NCI-H1417 (cell line): ENCODE data around the gene HMOX1.

Experiments
- DNase-seq, 3 experiments: peaks; one replicate each; lab custom pipeline; 2025; lab: John Stamatoyannopoulos, UW

The HMOX1 gene

GRCh38 chr22:35380537-35381423 is at the start of gene HMOX1:
HMOX1 (plus strand) TSS chr22:35381096; CDS start chr22:35381174, 78 bp downstream.
- peak; percentile 48 to 66 (median 56) for DNase-seq

GRCh38 chr22:35332278-35332677 is 48.6 kb upstream of the HMOX1 start:
- DNase-seq: no peak

- no peak for DNase-seq
Observed at GRCh38 chr22:35333220-35333619, 47.7 kb upstream of the HMOX1 start.

GRCh38 chr22:35334004-35334403 is 46.9 kb upstream of the HMOX1 start:
- no peak for DNase-seq

GRCh38 chr22:35335468-35335867 is 45.4 kb upstream of the HMOX1 start:
- DNase-seq: no peak

DNA sequence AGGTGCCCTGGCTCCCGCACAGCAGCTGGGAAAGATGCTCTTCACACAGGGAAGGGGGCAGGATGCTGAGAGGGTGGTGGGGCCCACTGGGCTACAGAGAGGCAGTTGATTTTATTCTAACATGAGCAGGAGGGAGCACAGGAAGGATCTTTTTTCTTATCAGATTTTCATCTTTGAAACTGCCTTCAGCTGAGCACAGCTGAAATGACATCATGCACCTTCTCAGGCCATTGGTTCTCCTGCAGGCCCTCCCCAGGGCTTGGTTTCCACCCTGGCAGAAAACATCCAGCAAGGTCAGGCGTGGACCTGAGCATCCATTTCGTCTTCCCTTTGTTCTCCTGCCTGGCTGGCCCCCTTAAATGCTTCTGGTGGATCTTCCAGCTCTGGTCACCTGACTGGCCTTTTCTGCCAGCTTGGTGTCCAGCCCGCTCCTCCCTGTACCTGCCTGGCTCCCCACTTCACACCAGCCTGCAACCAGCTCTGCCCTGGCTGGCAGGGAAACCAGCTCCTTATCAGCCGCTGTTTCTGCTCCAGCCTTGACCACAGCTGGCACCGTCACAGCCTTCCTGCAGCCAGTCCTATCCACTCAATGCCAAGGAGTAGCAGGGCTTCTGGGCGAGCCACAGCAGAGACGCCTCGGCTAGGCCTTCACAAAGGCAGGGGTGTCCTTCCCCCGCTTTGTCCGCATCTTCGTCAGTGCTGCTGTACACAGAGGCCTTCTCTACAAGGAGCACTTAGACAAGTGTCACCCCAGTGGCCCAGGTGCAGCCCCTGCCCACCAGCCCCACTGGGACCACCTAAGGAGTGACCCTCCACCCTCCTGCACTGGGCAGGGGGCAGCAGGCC is 44.7 kb upstream of the HMOX1 start:
- DNase-seq: no peak

DNA sequence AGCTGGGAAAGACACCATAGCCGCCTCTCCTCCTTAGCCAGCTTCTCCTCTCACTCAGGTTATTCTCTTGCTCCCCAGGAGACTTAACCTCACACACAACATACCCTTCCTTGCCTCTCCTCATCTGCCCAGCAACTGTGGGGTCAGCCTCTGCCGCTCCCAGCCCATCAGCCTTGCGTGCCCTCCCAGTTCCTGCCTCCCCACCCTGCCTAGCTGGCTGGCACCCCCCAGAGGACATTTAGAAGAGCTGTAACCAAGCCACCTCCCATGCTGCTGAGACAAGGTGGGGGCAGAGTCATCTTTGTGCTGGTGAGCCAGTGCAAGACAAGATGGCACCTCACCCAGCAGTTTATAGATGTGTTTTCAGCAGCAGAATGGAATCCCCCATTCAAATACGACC is 43.0 kb upstream of the HMOX1 start:
- no peak for DNase-seq

DNA sequence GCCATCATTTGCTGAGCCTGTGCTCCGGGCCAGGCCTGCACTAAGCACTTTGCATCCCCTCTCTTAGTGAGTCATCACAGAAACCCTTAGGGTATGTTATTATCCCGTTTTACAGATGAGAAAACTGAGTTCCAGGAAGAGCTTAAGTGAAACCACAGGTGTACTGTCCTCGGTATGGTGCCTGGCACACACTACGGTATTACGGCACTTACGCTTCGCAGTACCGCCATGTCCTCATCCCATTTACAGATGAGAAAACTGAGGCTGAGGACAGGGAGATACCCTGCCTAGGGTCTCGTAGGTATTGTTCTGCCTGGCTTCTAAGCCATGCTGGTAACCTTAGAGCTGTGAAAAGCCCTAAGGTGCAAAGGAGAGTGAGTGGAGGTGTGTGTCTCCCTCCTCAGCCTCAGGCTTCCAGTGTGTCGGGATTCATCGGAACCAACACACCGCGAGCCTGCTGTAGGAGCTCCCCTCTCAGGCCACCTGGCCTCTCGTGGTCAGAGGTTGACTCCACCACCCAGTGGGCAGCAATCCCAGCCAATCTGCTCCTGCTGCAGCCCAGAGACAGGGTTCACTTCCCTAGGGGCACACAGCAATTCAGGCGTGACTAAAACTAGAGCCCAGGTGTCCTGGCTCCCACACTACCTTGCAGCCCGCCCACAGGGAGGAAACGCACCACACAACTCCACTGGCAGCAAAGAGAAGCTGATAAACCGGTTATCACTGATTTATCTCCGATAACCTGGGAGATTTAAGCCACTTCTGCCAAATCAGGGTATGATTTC is 39.6 kb upstream of the HMOX1 start:
- DNase-seq: no peak

GRCh38 chr22:35342390-35342789 is 38.5 kb upstream of the HMOX1 start:
- no peak for DNase-seq

DNA sequence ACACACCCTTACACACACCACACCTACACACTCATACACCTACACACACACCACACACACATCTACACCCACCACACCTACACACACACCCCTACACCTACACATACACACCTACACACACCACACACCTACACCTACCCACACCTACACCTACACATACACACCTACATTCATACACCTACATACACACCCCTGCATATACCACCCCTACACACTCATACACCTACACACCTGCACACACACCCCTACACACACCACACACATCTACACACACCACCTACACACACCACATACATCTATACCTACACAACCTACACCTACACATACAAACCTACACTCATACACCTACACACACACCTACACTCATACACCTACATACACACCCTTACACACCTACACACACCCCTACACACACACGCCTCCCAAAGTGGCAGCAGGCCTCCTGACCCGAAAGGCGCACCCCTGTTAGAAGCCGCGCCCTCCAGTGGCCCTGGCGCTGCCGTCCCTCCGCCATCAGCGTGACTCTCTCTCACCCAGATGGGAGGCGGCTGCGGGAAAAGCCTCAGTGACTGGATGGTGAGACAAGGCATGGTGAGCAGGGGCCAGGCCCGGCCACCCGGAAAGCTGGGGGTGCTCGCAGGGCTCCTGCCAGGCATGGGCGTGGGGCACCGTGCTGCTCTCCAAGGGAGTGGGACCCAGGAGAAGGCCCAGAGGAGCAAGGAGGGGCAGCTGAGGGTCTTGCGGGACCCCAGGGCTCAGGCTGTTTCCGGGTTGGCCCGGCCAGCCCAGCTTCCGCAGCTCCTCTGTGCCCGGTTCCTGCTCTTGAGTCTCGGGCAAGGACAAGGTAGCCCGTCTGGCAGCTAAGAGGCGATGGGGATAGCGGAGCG is 37.0 kb upstream of the HMOX1 start:
- DNase-seq: no peak

- DNase-seq: no peak
Observed at GRCh38 chr22:35344956-35345690, 35.8 kb upstream of the HMOX1 start.

DNA sequence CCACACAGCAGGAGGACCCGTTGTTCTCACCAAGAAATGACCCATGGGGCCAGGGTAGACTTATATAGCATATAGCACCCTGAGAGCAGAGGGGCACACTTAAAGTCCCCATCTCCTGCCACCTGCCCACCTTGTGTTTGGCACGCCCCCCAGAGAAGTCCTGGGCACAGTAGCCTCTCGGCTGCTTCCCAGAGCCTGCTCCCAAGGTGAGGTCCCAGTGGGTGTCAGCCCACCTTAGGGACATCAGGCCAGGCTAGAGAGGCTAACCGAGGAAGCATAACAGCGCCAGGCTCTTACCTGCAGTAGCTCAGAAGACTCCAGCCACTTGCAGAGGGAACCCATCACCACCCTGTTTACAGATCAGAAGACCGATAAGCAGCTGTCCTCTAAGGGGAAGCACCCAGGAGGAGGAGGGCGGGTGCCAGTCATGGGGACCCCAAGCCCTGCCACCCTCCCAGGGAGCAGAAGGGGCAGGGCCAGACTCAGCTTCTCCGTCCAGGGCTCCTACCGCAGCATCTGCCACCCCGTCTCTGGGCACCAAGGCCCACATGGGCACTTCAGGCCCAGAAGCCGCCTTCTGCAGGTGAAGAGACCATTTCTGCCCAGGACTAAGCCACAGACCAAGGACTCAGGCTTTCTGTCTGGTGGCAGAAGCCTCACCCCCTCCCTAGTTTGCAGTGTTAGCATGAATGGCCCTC is 34.9 kb upstream of the HMOX1 start:
- DNase-seq: no peak

- DNase-seq: no peak
Observed at GRCh38 chr22:35346596-35347220, 34.2 kb upstream of the HMOX1 start.

DNA sequence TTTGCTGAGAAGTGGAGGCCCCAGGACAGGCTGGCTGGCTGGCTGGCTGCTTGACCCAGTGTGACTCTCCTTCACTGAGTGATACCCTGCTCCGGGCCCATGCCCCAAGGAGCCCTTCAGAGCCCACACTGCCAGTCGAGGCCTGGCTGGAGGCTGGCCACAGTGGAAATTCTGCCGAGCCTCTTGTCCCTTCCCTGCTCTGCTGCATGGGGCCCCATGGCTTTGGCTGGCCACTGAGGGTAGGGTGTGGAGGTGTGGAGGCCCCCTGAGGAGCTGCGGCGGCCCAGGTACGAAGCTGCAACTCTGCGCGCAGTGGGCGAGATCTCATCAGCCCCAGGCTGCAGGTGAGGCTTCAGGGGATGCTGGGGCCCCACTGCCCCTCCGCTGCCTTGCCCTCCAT is 33.4 kb upstream of the HMOX1 start:
- DNase-seq: no peak

DNA sequence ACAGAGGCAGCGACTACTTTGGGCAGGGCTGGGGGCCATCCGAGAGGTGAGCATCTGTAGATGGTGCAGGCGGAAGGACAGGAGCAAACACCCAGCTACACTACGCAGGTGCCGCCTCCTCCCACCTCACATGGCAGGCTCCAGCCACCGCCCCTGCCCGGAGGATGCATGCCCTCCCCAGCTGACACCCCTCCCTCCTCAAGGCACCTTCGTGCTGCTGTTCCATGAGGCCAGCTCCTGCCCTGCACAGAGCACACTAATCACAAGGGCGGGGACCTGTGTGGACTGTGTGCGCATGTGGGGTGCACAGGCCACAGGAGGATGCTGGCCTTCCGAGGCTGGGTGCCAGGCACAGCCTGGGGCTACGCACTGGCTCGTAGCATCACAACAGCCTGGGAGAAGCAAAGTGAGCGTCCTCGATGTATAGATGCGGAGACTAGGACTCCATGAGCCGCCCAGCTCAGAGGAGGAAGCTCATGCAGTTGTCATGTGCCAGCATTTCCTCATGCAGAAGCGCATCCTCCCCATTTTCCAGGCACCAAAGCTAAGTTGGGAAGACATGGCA is 32.8 kb upstream of the HMOX1 start:
- no peak for DNase-seq

DNA sequence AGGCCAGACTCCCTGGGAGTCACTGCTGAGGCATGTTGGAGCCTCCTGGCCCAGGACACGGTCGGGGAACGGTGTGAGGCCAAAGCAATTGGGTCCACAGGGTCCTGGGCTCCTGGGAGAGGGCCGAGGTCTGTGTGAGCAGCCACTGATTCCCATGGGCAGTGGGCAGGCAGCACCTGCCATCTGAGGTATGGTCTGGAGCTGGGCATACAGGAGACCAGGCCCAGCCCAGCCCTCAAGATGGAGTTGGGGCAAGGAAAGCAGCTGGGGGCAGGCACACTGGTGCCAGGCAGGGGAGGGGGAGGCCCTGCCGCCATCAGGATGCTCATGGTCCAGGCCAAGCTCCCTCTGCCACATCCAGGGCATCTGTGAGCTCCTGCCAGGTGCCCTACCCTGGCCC is 32.2 kb upstream of the HMOX1 start:
- DNase-seq: no peak

- peak; percentile 40 to 87 (median 80) for DNase-seq
Observed at GRCh38 chr22:35349368-35349703, 31.6 kb upstream of the HMOX1 start.

GRCh38 chr22:35349704-35350538 is 31.0 kb upstream of the HMOX1 start:
- DNase-seq: peak in 2 of 3 experiments; percentile 80 to 87
